Thoracic aorta (tissue), 2 donors: ENCODE measurements around the gene C6orf15. TPM values are rescaled to one million over a fixed set of nuclear protein-coding genes. Genes with fewer than 3 reads are reported as not detected.

ENCODE experiments used
- total RNA-seq, 2 donors: library from RNA; depleted of rRNA; stranded (reverse); fragments of >200 nt; gene quantifications; one replicate each; pipeline versions ENCODE4 v1.1.0 to v1.2.3, GENCODE V29; 2016

The C6orf15 gene
- total RNA-seq, 2 donors from 2014 or later, result not detected

Other genes with a start within 250 kb of the C6orf15 start
- gene DDR1, start 228.1 kb downstream of the C6orf15 start, total RNA-seq, result 10 to 100 TPM; 22.1 to 23.8 TPM
- gene GTF2H4, start 204.4 kb downstream of the C6orf15 start, total RNA-seq, result 10 to 100 TPM; 14.9 to 42.2 TPM
- 10 to 100 TPM; 20.2 to 26.0 TPM for gene VARS2, start 198.3 kb downstream of the C6orf15 start, total RNA-seq
- gene SFTA2, start 180.4 kb downstream of the C6orf15 start, total RNA-seq, result not detected
- gene MUCL3, start 171.6 kb downstream of the C6orf15 start, total RNA-seq, result 10 to 100 TPM in 1 of 2 donors, not detected in 1; 13.8 TPM
- not detected for gene MUC21, start 128.9 kb downstream of the C6orf15 start, total RNA-seq
- gene MUC22, start 102.1 kb downstream of the C6orf15 start, total RNA-seq, result not detected
- gene PSORS1C1, start 2.2 kb upstream of the C6orf15 start, total RNA-seq, result 1 to 10 TPM; 3.7 to 6.8 TPM
- gene CDSN, start 7.9 kb upstream of the C6orf15 start, total RNA-seq, result 1 to 10 TPM in 1 of 2 donors, under 1 TPM in 1; 0.28 to 1.6 TPM
- not detected for gene PSORS1C2, start 26.5 kb upstream of the C6orf15 start, total RNA-seq
- 10 to 100 TPM; 11.1 to 31.6 TPM for gene CCHCR1, start 45.2 kb upstream of the C6orf15 start, total RNA-seq
- 10 to 100 TPM in 1 of 2 donors, 1 to 10 TPM in 1; 1.6 to 15.7 TPM for gene TCF19, start 46.0 kb upstream of the C6orf15 start, total RNA-seq
- gene POU5F1, start 58.1 kb upstream of the C6orf15 start, total RNA-seq, result 10 to 100 TPM in 1 of 2 donors, 1 to 10 TPM in 1; 4.0 to 12.9 TPM
- gene HLA-C, start 159.5 kb upstream of the C6orf15 start, total RNA-seq, result 100 to 1,000 TPM; 321 to 782 TPM
- 100 to 1,000 TPM; 552 to 852 TPM for gene HLA-B, start 244.6 kb upstream of the C6orf15 start, total RNA-seq